ENCODE results near the gene EPHA3.

Gene EPHA3

GRCh38 chr3:89380016-89380415, 272.6 kb downstream of the EPHA3 start:
- H3K4me1 ChIP-seq: no peaks in the 10 kb centered on the region
- intact Hi-C loops (cut with DNase I; ENCODE audit: low total_unique reads): no loop called here

GRCh38 chr3:89392991-89393390, 285.6 kb downstream of the EPHA3 start:
- Histone ChIP-seq H3K4me1 (no peaks in the 10 kb centered on the region), H3K36me3 (no peaks in the 10 kb centered on the region), H3K4me3 (no peak overlapping the region), H3K9me3 (no peaks in the 10 kb centered on the region), H3K27me3 (no peaks in the 10 kb centered on the region), H3K27ac (no peak overlapping the region)
- no peak for DNase-seq
- intact Hi-C loops (cut with DNase I; ENCODE audit: low total_unique reads): no loop called here
- TF ChIP-seq CTCF (IDR thresholded peaks at IDR 0.05): no peak

More at GRCh38 chr3:89380016-89380415, 272.6 kb downstream of the EPHA3 start:
- TF ChIP-seq CTCF (IDR thresholded peaks at IDR 0.05): no peak
- Histone ChIP-seq H3K36me3 (no peaks in the 10 kb centered on the region), H3K4me3 (no peak overlapping the region), H3K27ac (no peak overlapping the region), H3K9me3 (no peaks in the 10 kb centered on the region), H3K27me3 (no peaks in the 10 kb centered on the region)
- no peak for DNase-seq

GRCh38 chr3:89395456-89395855, 288.0 kb downstream of the EPHA3 start:
- DNase-seq: no peak

GRCh38 chr3:89395996-89396395, 288.6 kb downstream of the EPHA3 start:
- H3K4me1 ChIP-seq: no peaks in the 10 kb centered on the region
- H3K27me3 ChIP-seq: no peaks in the 10 kb centered on the region
- no peak overlapping the region for H3K4me3 ChIP-seq
- intact Hi-C loops (cut with DNase I; ENCODE audit: low total_unique reads): no loop called here
- H3K9me3 ChIP-seq: no peaks in the 10 kb centered on the region
- DNase-seq: no peak
- no peak overlapping the region for H3K27ac ChIP-seq
- H3K36me3 ChIP-seq: no peaks in the 10 kb centered on the region
- no peak for TF ChIP-seq CTCF (IDR thresholded peaks at IDR 0.05)

More at GRCh38 chr3:89395456-89395855, 288.0 kb downstream of the EPHA3 start:
- H3K36me3 ChIP-seq: no peaks in the 10 kb centered on the region
- no peak for TF ChIP-seq CTCF (IDR thresholded peaks at IDR 0.05)
- intact Hi-C loops (cut with DNase I; ENCODE audit: low total_unique reads): no loop called here
- H3K27ac ChIP-seq: no peak overlapping the region
- H3K4me1 ChIP-seq: no peaks in the 10 kb centered on the region
- no peaks in the 10 kb centered on the region for H3K27me3 ChIP-seq
- H3K4me3 ChIP-seq: no peak overlapping the region
- H3K9me3 ChIP-seq: no peaks in the 10 kb centered on the region

GRCh38 chr3:89402051-89402450, 294.6 kb downstream of the EPHA3 start:
- no peak for TF ChIP-seq CTCF (IDR thresholded peaks at IDR 0.05)
- no peak for DNase-seq
- Histone ChIP-seq H3K27ac (no peak overlapping the region), H3K9me3 (no peaks in the 10 kb centered on the region), H3K36me3 (no peaks in the 10 kb centered on the region), H3K4me3 (no peak overlapping the region), H3K27me3 (no peaks in the 10 kb centered on the region), H3K4me1 (no peaks in the 10 kb centered on the region)
- intact Hi-C loops (cut with DNase I; ENCODE audit: low total_unique reads): no loop called here

- Histone ChIP-seq H3K36me3 (no peaks in the 10 kb centered on the region), H3K4me1 (no peaks in the 10 kb centered on the region), H3K4me3 (no peak overlapping the region), H3K9me3 (no peaks in the 10 kb centered on the region), H3K27me3 (no peaks in the 10 kb centered on the region), H3K27ac (no peak overlapping the region)
- no peak for TF ChIP-seq CTCF (IDR thresholded peaks at IDR 0.05)
- DNase-seq: no peak
- intact Hi-C loops (cut with DNase I; ENCODE audit: low total_unique reads): no loop called here
Observed at GRCh38 chr3:89405176-89405575, 297.8 kb downstream of the EPHA3 start.

Measured in tibial artery (tissue), 4 donors.